SK-N-SH treated with all-trans-retinoic acid at 6 μM for 48 hours (cell line): ENCODE results near the gene EBF3.

ENCODE experiments used
- ATAC-seq: fragments of 200-7000 bp; cut with Tn5 transposase; 3 replicates; pipeline ENCODE4 v1.9.1; 2020; ENCODE audit warnings: mild to moderate bottlenecking, moderate library complexity
- ARNTL ChIP-seq: fragments of 450-650 bp; formaldehyde crosslinking; IDR thresholded peaks from 2 replicates; pipeline ENCODE4 v1.5.0; 2020; ENCODE audit warnings: low read depth, mild to moderate bottlenecking, moderate library complexity, borderline replicate concordance
- CSDC2 ChIP-seq: fragments of 250-450 bp; sonication (Bioruptor Pico); IDR thresholded peaks from 2 replicates; pipeline ENCODE4 v1.5.0; 2020; ENCODE audit warnings: mild to moderate bottlenecking, moderate library complexity
- GLIS3 ChIP-seq: fragments of 250-450 bp; sonication (Bioruptor Pico); IDR thresholded peaks from 2 replicates; pipeline ENCODE4 v1.5.0; 2020; ENCODE audit warnings: mild to moderate bottlenecking, moderate library complexity
- RARB ChIP-seq: fragments of 250-450 bp; sonication (Bioruptor Pico); IDR thresholded peaks from 2 replicates; pipeline ENCODE4 v1.8.0; 2021; ENCODE audit warnings: mild to moderate bottlenecking, moderate library complexity
- TCF4 ChIP-seq: fragments of 250-450 bp; sonication (Bioruptor Pico); IDR thresholded peaks from 2 replicates; pipeline ENCODE4 v1.8.0; 2021; ENCODE audit warnings: mild to moderate bottlenecking, moderate library complexity, borderline replicate concordance
- TOX ChIP-seq: fragments of 250-450 bp; sonication (Bioruptor Pico); IDR thresholded peaks from 2 replicates; pipeline ENCODE4 v1.8.0; 2021; ENCODE audit warnings: mild to moderate bottlenecking, moderate library complexity, borderline replicate concordance
- ZFP3 ChIP-seq: fragments of 250-450 bp; sonication (Bioruptor Pico); IDR thresholded peaks from 2 replicates; pipeline ENCODE4 v1.5.0; 2020; ENCODE audit warnings: mild to moderate bottlenecking, moderate library complexity
- ZNF70 ChIP-seq: fragments of 450-650 bp; formaldehyde crosslinking; IDR thresholded peaks from 2 replicates; pipeline ENCODE4 v1.5.0; 2020; ENCODE audit warnings: mild to moderate bottlenecking, moderate library complexity
- ZNF8 ChIP-seq: fragments of 450-650 bp; formaldehyde crosslinking; IDR thresholded peaks from 2 replicates; pipeline ENCODE4 v1.5.0; 2020; ENCODE audit warnings: mild to moderate bottlenecking, moderate library complexity
- TF ChIP-seq, protein P1 (sequence below): fragments of 250-450 bp; sonication (Bioruptor Pico); IDR thresholded peaks from 2 replicates; pipeline ENCODE4 v1.8.0; 2021; ENCODE audit warnings: low read depth, mild to moderate bottlenecking, moderate library complexity, borderline replicate concordance
- TF ChIP-seq, protein P2 (sequence below): fragments of 250-450 bp; sonication (Bioruptor Pico); IDR thresholded peaks from 2 replicates; pipeline ENCODE4 v1.5.1; 2020; ENCODE audit warnings: low read depth, mild to moderate bottlenecking, moderate library complexity
- TF ChIP-seq, protein P3 (sequence below): fragments of 250-450 bp; sonication (Bioruptor Pico); IDR thresholded peaks from 2 replicates; pipeline ENCODE4 v1.5.0; 2020; ENCODE audit warnings: mild to moderate bottlenecking, moderate library complexity
- TF ChIP-seq, protein P4 (sequence below): fragments of 250-450 bp; sonication (Bioruptor Pico); IDR thresholded peaks from 2 replicates; pipeline ENCODE4 v1.8.0; 2020; ENCODE audit warnings: mild to moderate bottlenecking, moderate library complexity, borderline replicate concordance
- TF ChIP-seq, protein P5 (sequence below): fragments of 250-450 bp; sonication (Bioruptor Pico); IDR thresholded peaks from 2 replicates; pipeline ENCODE4 v1.5.1; 2021; ENCODE audit warnings: mild to moderate bottlenecking, moderate library complexity

The EBF3 gene

DNA sequence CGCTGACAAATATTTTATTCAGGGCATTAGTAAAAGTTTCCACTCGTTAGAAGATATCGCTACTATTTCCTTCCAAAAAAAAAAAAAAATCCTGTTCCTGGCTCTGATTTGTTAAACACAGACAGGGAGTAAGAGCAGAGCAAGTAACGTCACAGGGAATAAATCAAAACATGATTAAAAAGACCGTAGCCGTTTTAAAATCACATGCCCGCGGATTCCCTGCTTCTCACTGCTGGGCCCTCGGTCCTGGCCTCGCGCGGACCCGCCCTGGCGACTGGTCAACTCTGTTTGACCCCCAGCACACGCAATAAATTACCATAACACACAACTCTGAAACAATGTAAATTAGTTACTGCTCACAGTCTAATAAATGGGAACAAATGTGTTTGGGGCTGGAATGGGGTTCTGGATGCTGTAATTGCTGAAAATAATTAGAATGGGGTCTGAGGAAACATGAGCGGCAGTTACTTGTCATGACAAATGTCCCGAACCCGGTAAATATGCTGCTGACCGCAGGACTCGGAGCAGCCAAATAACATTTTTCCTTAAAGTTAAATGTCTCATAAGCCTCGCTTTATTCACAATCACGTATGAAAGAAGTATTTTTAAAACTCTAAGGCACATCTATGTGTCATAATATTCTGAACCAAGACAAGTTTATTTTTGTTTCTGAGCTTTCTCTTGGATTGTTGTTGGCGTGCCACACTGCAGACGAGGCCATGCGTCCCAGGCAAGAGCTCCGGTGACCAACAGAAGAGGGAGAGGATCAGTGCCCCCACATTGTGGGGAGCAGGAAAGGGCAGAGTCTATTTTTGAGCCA is 17.9 kb downstream of the EBF3 start (continued):
- TF ChIP-seq, protein P1, sequence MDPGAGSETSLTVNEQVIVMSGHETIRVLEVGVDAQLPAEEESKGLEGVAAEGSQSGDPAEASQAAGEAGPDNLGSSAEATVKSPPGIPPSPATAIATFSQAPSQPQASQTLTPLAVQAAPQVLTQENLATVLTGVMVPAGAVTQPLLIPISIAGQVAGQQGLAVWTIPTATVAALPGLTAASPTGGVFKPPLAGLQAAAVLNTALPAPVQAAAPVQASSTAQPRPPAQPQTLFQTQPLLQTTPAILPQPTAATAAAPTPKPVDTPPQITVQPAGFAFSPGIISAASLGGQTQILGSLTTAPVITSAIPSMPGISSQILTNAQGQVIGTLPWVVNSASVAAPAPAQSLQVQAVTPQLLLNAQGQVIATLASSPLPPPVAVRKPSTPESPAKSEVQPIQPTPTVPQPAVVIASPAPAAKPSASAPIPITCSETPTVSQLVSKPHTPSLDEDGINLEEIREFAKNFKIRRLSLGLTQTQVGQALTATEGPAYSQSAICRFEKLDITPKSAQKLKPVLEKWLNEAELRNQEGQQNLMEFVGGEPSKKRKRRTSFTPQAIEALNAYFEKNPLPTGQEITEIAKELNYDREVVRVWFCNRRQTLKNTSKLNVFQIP (CRISPR knock-in tag): no peak

DNA sequence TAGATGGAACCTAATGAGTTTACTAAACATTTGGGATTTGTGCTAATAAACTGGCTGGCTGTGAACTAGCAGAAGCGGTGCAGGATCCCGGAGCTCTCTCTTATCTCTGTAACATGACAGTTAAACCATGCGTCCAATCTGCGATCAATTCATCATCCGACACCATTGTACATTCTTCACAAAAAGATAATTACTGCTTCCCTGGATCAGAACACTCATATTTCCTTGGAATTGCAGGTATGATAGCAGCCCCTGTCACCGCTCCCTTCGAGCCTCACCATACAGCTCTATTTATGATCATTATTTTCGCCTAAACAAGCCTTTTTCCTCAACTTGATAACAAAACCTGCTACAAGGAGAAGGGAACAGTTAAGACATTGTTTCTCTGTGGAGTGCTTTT is 18.5 kb downstream of the EBF3 start:
- TF ChIP-seq ZNF70 (CRISPR knock-in tag): no peak
- no peak for TF ChIP-seq ZFP3 (CRISPR knock-in tag)
- no peak for ATAC-seq

DNA sequence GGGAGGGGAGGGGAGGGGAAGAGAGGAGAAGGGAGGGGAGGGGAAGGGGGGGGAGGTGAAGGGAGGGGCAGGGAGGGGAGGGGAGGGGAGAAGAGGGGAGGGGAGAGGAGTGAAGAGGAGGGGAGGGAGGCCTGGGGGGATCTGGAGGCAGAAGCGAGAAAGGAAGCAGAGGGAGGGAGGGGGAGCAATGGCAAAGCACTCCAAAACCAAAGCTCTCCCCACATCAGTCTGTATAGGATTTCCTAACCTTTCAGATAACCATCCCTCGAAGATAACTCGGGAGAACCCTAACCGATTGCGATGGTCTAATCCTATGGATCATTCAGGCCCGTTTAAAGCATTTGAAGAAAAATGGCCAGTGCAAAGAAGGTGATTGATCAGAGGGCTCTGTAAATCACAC is 19.0 kb downstream of the EBF3 start:
- no peak for TF ChIP-seq ZFP3 (CRISPR knock-in tag)
- TF ChIP-seq RARB (CRISPR knock-in tag): no peak
- TF ChIP-seq GLIS3 (CRISPR knock-in tag): no peak
- TF ChIP-seq TCF4 (CRISPR knock-in tag): no peak
- TF ChIP-seq ZNF8 (CRISPR knock-in tag): no peak
- no peak for TF ChIP-seq TOX (CRISPR knock-in tag)
- no peak for TF ChIP-seq CSDC2
- TF ChIP-seq, protein P2, sequence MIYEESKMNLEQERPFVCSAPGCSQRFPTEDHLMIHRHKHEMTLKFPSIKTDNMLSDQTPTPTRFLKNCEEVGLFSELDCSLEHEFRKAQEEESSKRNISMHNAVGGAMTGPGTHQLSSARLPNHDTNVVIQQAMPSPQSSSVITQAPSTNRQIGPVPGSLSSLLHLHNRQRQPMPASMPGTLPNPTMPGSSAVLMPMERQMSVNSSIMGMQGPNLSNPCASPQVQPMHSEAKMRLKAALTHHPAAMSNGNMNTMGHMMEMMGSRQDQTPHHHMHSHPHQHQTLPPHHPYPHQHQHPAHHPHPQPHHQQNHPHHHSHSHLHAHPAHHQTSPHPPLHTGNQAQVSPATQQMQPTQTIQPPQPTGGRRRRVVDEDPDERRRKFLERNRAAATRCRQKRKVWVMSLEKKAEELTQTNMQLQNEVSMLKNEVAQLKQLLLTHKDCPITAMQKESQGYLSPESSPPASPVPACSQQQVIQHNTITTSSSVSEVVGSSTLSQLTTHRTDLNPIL (CRISPR knock-in tag): no peak
- ATAC-seq: no peak

DNA sequence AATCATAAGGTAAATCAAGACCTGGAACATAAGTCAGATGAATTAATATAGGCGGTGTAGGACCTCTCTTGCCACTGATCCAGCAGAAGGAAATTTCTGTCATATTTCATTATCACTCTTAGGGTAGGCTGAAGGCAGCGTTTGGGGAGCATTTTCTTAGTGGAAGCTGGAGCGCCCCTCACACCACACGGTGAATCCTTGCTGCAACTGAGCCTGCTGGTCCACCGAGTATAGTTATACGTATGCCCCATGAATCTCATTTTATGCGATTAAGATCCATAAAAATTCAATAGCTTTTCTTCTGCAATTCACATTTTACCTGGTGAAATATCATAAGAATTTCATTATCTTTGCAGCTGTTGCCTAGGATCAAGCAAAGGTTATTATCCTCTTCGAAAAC is 19.6 kb downstream of the EBF3 start:
- no peak for ATAC-seq
- TF ChIP-seq, protein P3, sequence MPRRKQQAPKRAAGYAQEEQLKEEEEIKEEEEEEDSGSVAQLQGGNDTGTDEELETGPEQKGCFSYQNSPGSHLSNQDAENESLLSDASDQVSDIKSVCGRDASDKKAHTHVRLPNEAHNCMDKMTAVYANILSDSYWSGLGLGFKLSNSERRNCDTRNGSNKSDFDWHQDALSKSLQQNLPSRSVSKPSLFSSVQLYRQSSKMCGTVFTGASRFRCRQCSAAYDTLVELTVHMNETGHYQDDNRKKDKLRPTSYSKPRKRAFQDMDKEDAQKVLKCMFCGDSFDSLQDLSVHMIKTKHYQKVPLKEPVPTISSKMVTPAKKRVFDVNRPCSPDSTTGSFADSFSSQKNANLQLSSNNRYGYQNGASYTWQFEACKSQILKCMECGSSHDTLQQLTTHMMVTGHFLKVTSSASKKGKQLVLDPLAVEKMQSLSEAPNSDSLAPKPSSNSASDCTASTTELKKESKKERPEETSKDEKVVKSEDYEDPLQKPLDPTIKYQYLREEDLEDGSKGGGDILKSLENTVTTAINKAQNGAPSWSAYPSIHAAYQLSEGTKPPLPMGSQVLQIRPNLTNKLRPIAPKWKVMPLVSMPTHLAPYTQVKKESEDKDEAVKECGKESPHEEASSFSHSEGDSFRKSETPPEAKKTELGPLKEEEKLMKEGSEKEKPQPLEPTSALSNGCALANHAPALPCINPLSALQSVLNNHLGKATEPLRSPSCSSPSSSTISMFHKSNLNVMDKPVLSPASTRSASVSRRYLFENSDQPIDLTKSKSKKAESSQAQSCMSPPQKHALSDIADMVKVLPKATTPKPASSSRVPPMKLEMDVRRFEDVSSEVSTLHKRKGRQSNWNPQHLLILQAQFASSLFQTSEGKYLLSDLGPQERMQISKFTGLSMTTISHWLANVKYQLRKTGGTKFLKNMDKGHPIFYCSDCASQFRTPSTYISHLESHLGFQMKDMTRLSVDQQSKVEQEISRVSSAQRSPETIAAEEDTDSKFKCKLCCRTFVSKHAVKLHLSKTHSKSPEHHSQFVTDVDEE: no peak
- TF ChIP-seq, protein P4, sequence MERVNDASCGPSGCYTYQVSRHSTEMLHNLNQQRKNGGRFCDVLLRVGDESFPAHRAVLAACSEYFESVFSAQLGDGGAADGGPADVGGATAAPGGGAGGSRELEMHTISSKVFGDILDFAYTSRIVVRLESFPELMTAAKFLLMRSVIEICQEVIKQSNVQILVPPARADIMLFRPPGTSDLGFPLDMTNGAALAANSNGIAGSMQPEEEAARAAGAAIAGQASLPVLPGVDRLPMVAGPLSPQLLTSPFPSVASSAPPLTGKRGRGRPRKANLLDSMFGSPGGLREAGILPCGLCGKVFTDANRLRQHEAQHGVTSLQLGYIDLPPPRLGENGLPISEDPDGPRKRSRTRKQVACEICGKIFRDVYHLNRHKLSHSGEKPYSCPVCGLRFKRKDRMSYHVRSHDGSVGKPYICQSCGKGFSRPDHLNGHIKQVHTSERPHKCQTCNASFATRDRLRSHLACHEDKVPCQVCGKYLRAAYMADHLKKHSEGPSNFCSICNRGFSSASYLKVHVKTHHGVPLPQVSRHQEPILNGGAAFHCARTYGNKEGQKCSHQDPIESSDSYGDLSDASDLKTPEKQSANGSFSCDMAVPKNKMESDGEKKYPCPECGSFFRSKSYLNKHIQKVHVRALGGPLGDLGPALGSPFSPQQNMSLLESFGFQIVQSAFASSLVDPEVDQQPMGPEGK (CRISPR knock-in tag): no peak
- no peak for TF ChIP-seq GLIS3 (CRISPR knock-in tag)
- TF ChIP-seq, protein P5, sequence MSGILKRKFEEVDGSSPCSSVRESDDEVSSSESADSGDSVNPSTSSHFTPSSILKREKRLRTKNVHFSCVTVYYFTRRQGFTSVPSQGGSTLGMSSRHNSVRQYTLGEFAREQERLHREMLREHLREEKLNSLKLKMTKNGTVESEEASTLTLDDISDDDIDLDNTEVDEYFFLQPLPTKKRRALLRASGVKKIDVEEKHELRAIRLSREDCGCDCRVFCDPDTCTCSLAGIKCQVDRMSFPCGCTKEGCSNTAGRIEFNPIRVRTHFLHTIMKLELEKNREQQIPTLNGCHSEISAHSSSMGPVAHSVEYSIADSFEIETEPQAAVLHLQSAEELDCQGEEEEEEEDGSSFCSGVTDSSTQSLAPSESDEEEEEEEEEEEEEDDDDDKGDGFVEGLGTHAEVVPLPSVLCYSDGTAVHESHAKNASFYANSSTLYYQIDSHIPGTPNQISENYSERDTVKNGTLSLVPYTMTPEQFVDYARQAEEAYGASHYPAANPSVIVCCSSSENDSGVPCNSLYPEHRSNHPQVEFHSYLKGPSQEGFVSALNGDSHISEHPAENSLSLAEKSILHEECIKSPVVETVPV: no peak
- TF ChIP-seq ARNTL (CRISPR knock-in tag): no peak
- TF ChIP-seq, protein P2 (CRISPR knock-in tag): no peak
